ENCODE measurements around the gene ADD3. TPM values are rescaled to one million over a fixed set of nuclear protein-coding genes. Genes with fewer than 3 reads are reported as not detected.
A peak's percentile ranks its signal among the peaks of the same experiment; 100 is the strongest.

ADD3 gene
- total and polyA plus RNA-seq, 9 donors = 79.8 to 135 (median 93.6) TPM

DNA sequence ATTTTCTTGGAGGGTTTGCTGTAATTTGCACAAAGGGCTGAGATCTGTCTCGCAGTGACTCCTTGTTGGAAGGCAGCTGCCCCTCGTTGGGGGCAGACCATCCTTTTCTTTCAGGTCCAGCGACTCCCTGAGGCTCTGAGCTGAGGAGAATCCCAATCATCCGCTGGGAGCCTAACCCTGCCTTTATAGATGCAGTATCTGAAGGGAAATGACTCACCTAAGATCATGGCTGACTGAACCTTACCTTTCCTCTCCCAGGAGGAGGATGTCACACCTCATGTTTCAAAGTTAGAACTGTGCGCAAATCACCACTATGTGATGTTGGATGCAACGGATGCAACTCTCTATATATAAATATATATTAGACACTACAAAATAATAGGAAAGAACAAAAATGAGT, 163.2 kb downstream of the ADD3 start:
- Histone ChIP-seq H3K36me3 (ENCODE audit: control insufficient read depth, insufficient read depth, low read length) (no peaks in the 10 kb centered on the region), H3K27ac (ENCODE audit: low read length) (no peak overlapping the region), H3K9me3 (replicated peaks; ENCODE audit: control insufficient read depth, low read depth, low read length) (no peaks in the 10 kb centered on the region), H3K4me3 (ENCODE audit: low read length) (no peak overlapping the region), H3K4me1 (ENCODE audit: control insufficient read depth, insufficient read depth, low read length) (peaks cover 15% of the 10 kb centered on the region), H3K27me3 (ENCODE audit: control insufficient read depth, insufficient read depth, low read length) (peaks cover 32% of the 10 kb centered on the region)
- no peak for DNase-seq
- WGBS (ENCODE audit: insufficient coverage) = 10% methylated on average over 2 of the region's 6 CpGs

GRCh38 chr10:110172155-110172554, 164.4 kb downstream of the ADD3 start:
- H3K4me3 ChIP-seq (ENCODE audit: low read length) = no peak overlapping the region
- H3K9me3 ChIP-seq (replicated peaks; ENCODE audit: control insufficient read depth, low read depth, low read length) = no peaks in the 10 kb centered on the region
- H3K4me1 ChIP-seq (ENCODE audit: control insufficient read depth, insufficient read depth, low read length) = peaks cover 15% of the 10 kb centered on the region
- H3K27me3 ChIP-seq (ENCODE audit: control insufficient read depth, insufficient read depth, low read length) = peaks cover 29% of the 10 kb centered on the region
- no peak overlapping the region for H3K27ac ChIP-seq (ENCODE audit: low read length)
- 83% methylated on average over 2 of the region's 5 CpGs for WGBS (ENCODE audit: insufficient coverage)
- no peak for DNase-seq
- H3K36me3 ChIP-seq (ENCODE audit: control insufficient read depth, insufficient read depth, low read length) = no peaks in the 10 kb centered on the region

DNA sequence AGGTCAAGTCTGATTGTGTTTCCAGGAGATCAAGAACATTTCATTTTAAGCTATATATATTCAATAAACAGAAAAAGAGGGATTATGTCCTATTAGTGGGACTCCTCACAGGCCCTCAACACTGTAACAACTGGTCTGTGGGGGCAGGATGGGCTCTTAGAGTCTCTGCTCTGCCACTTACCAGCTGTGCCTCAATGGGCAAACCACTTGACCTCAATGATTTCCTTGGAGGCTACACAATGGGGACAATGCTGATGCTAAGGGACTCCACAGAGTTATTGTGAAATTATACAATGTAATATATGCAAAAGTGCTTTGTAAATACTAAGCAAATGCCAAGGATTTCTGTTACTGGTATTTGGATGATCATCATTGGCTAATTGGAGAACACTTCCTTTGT, 166.4 kb downstream of the ADD3 start:
- Histone ChIP-seq H3K4me1 (ENCODE audit: control insufficient read depth, insufficient read depth, low read length) (peaks cover 10% of the 10 kb centered on the region), H3K36me3 (ENCODE audit: control insufficient read depth, insufficient read depth, low read length) (no peaks in the 10 kb centered on the region), H3K4me3 (ENCODE audit: low read length) (no peak overlapping the region), H3K27me3 (ENCODE audit: control insufficient read depth, insufficient read depth, low read length) (peaks cover 14% of the 10 kb centered on the region), H3K27ac (ENCODE audit: low read length) (no peak overlapping the region), H3K9me3 (replicated peaks; ENCODE audit: control insufficient read depth, low read depth, low read length) (no peaks in the 10 kb centered on the region)
- DNase-seq = no peak

GRCh38 chr10:110174816-110175215, 167.0 kb downstream of the ADD3 start:
- Histone ChIP-seq H3K27ac (ENCODE audit: low read length) (no peak overlapping the region), H3K36me3 (ENCODE audit: control insufficient read depth, insufficient read depth, low read length) (no peaks in the 10 kb centered on the region), H3K9me3 (replicated peaks; ENCODE audit: control insufficient read depth, low read depth, low read length) (no peaks in the 10 kb centered on the region), H3K4me3 (ENCODE audit: low read length) (no peak overlapping the region), H3K4me1 (ENCODE audit: control insufficient read depth, insufficient read depth, low read length) (peaks cover 10% of the 10 kb centered on the region), H3K27me3 (ENCODE audit: control insufficient read depth, insufficient read depth, low read length) (peaks cover 9% of the 10 kb centered on the region)
- WGBS (ENCODE audit: insufficient coverage) = no CpG with 5 or more reads among the region's 5 CpGs
- no peak for DNase-seq

- H3K4me1 ChIP-seq (ENCODE audit: control insufficient read depth, insufficient read depth, low read length) = peaks cover 6% of the 10 kb centered on the region
- H3K27me3 ChIP-seq (ENCODE audit: control insufficient read depth, insufficient read depth, low read length) = peaks cover 4% of the 10 kb centered on the region
- no peak for DNase-seq
- H3K9me3 ChIP-seq (replicated peaks; ENCODE audit: control insufficient read depth, low read depth, low read length) = no peaks in the 10 kb centered on the region
- 60% methylated on average over 1 of the region's 2 CpGs for WGBS (ENCODE audit: insufficient coverage)
- no peaks in the 10 kb centered on the region for H3K36me3 ChIP-seq (ENCODE audit: control insufficient read depth, insufficient read depth, low read length)
- no peak overlapping the region for H3K27ac ChIP-seq (ENCODE audit: low read length)
- H3K4me3 ChIP-seq (ENCODE audit: low read length) = no peak overlapping the region
These were observed 167.6 kb downstream of the ADD3 start for GRCh38 chr10:110175406-110175805.

- Histone ChIP-seq H3K36me3 (ENCODE audit: control insufficient read depth, insufficient read depth, low read length) (no peaks in the 10 kb centered on the region), H3K27ac (ENCODE audit: low read length) (peak overlapping the region; percentile 38), H3K4me1 (ENCODE audit: control insufficient read depth, insufficient read depth, low read length) (peaks cover 2% of the 10 kb centered on the region), H3K4me3 (ENCODE audit: low read length) (no peak overlapping the region), H3K27me3 (ENCODE audit: control insufficient read depth, insufficient read depth, low read length) (no peaks in the 10 kb centered on the region), H3K9me3 (replicated peaks; ENCODE audit: control insufficient read depth, low read depth, low read length) (no peaks in the 10 kb centered on the region)
- peak; percentile 14 for DNase-seq
- 36% methylated on average over 8 of the region's 19 CpGs for WGBS (ENCODE audit: insufficient coverage)
These were observed 168.6 kb downstream of the ADD3 start for GRCh38 chr10:110176141-110177030.

- WGBS (ENCODE audit: insufficient coverage) = 69% methylated on average over 4 of the region's 7 CpGs
- DNase-seq = no peak
- Histone ChIP-seq H3K27me3 (ENCODE audit: control insufficient read depth, insufficient read depth, low read length) (no peaks in the 10 kb centered on the region), H3K36me3 (ENCODE audit: control insufficient read depth, insufficient read depth, low read length) (no peaks in the 10 kb centered on the region), H3K4me1 (ENCODE audit: control insufficient read depth, insufficient read depth, low read length) (peaks cover 2% of the 10 kb centered on the region), H3K9me3 (replicated peaks; ENCODE audit: control insufficient read depth, low read depth, low read length) (no peaks in the 10 kb centered on the region), H3K27ac (ENCODE audit: low read length) (no peak overlapping the region), H3K4me3 (ENCODE audit: low read length) (no peak overlapping the region)
These were observed 171.4 kb downstream of the ADD3 start for GRCh38 chr10:110179220-110179619.

GRCh38 chr10:110181451-110181850, 173.7 kb downstream of the ADD3 start:
- WGBS (ENCODE audit: insufficient coverage) = 85% methylated on average over 4 of the region's 10 CpGs

GRCh38 chr10:110181911-110182310, 174.1 kb downstream of the ADD3 start:
- no peak overlapping the region for H3K4me3 ChIP-seq (ENCODE audit: low read length)
- 90% methylated on average over 2 of the region's 5 CpGs for WGBS (ENCODE audit: insufficient coverage)
- H3K27ac ChIP-seq (ENCODE audit: low read length) = no peak overlapping the region
- no peaks in the 10 kb centered on the region for H3K4me1 ChIP-seq (ENCODE audit: control insufficient read depth, insufficient read depth, low read length)
- H3K36me3 ChIP-seq (ENCODE audit: control insufficient read depth, insufficient read depth, low read length) = no peaks in the 10 kb centered on the region
- no peaks in the 10 kb centered on the region for H3K9me3 ChIP-seq (replicated peaks; ENCODE audit: control insufficient read depth, low read depth, low read length)
- DNase-seq = no peak
- no peaks in the 10 kb centered on the region for H3K27me3 ChIP-seq (ENCODE audit: control insufficient read depth, insufficient read depth, low read length)

More at GRCh38 chr10:110181451-110181850, 173.7 kb downstream of the ADD3 start:
- H3K9me3 ChIP-seq (replicated peaks; ENCODE audit: control insufficient read depth, low read depth, low read length) = no peaks in the 10 kb centered on the region
- no peak overlapping the region for H3K27ac ChIP-seq (ENCODE audit: low read length)
- no peaks in the 10 kb centered on the region for H3K4me1 ChIP-seq (ENCODE audit: control insufficient read depth, insufficient read depth, low read length)
- no peak overlapping the region for H3K4me3 ChIP-seq (ENCODE audit: low read length)
- H3K36me3 ChIP-seq (ENCODE audit: control insufficient read depth, insufficient read depth, low read length) = no peaks in the 10 kb centered on the region
- DNase-seq = no peak
- no peaks in the 10 kb centered on the region for H3K27me3 ChIP-seq (ENCODE audit: control insufficient read depth, insufficient read depth, low read length)

DNA sequence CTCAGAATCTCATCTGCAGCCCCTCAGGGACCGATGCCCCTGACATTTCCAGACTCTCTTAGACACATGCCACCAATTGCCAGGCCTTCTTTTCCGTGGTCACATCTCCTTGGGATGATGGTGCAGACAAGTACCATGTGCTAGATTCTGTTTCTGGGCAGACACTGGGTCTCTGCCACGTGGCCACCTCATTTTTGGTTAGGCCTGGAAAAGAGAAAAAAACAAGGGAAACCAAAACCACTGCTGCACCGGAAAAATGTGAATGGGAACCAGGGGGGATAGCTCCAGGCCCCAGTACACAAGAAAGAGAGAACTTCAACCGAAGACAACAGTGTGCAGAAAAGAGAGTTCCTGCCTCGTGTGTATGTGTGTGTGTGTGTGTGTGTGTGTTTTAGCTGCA, 176.6 kb downstream of the ADD3 start:
- H3K4me1 ChIP-seq (ENCODE audit: control insufficient read depth, insufficient read depth, low read length) = no peaks in the 10 kb centered on the region
- 76% methylated on average over 2 of the region's 6 CpGs for WGBS (ENCODE audit: insufficient coverage)

More for the DNA sequence above, 176.6 kb downstream of the ADD3 start:
- Histone ChIP-seq H3K27me3 (ENCODE audit: control insufficient read depth, insufficient read depth, low read length) (no peaks in the 10 kb centered on the region), H3K27ac (ENCODE audit: low read length) (no peak overlapping the region), H3K36me3 (ENCODE audit: control insufficient read depth, insufficient read depth, low read length) (no peaks in the 10 kb centered on the region), H3K4me3 (ENCODE audit: low read length) (no peak overlapping the region), H3K9me3 (replicated peaks; ENCODE audit: control insufficient read depth, low read depth, low read length) (no peaks in the 10 kb centered on the region)
- DNase-seq = no peak
